GM23248 (cell line): Measurements from ENCODE around the gene ENTPD8. TPM values are rescaled to one million over a fixed set of nuclear protein-coding genes. Genes with fewer than 3 reads are reported as not detected.

Experiments used
- DNase-seq: peaks from one replicate; pipeline ENCODE4 v3.0.0-alpha.2; 2015
- H2AFZ ChIP-seq: fragments of 200-600 bp; sonication (generic); 2 replicates; pipeline ENCODE4 v1.6.1; 2016; ENCODE audit warnings: antibody characterized with exemption
- H3F3A ChIP-seq: fragments of 200-600 bp; sonication (generic); 2 replicates; pipeline ENCODE4 v1.6.1; 2016; ENCODE audit warnings: mild to moderate bottlenecking, antibody characterized with exemption, mixed run types; ENCODE audit not compliant: insufficient read depth
- H3K27ac ChIP-seq: fragments of 200-600 bp; sonication (generic); 2 replicates; pipeline ENCODE4 v1.5.1; 2016; ENCODE audit warnings: mild to moderate bottlenecking
- H3K27me3 ChIP-seq: fragments of 200-600 bp; sonication (generic); replicated peaks from 2 replicates; pipeline ENCODE4 v1.6.1; 2016; ENCODE audit warnings: mild to moderate bottlenecking; ENCODE audit not compliant: insufficient read depth
- H3K36me3 ChIP-seq: fragments of 200-600 bp; sonication (generic); 2 replicates; pipeline ENCODE4 v1.6.1; 2016; ENCODE audit warnings: low read depth, mild to moderate bottlenecking
- H3K4me1 ChIP-seq: fragments of 200-600 bp; sonication (generic); 2 replicates; pipeline ENCODE4 v1.6.1; 2016; ENCODE audit warnings: mild to moderate bottlenecking; ENCODE audit not compliant: insufficient read depth
- H3K4me2 ChIP-seq: fragments of 200-600 bp; sonication (generic); one replicate; pipeline ENCODE4 v1.6.1; 2016; ENCODE audit warnings: mild to moderate bottlenecking; ENCODE audit not compliant: unreplicated experiment
- H3K4me3 ChIP-seq: fragments of 200-600 bp; sonication (generic); 2 replicates; pipeline ENCODE4 v1.5.1; 2016; ENCODE audit warnings: mild to moderate bottlenecking
- H3K79me2 ChIP-seq: fragments of 200-600 bp; sonication (generic); 2 replicates; pipeline ENCODE4 v1.6.1; 2016; ENCODE audit warnings: mild to moderate bottlenecking; ENCODE audit not compliant: insufficient read depth
- H3K9ac ChIP-seq: fragments of 200-600 bp; sonication (generic); 2 replicates; pipeline ENCODE4 v1.6.1; 2016; ENCODE audit warnings: mild to moderate bottlenecking
- H3K9me2 ChIP-seq: fragments of 200-600 bp; sonication (generic); 2 replicates; pipeline ENCODE4 v1.6.1; 2016; ENCODE audit warnings: mixed run types, mild to moderate bottlenecking, moderate library complexity; ENCODE audit not compliant: insufficient read depth
- H3K9me3 ChIP-seq: fragments of 200-600 bp; sonication (generic); one replicate; pipeline ENCODE4 v1.6.1; 2017; ENCODE audit warnings: low read depth
- H4K20me1 ChIP-seq: fragments of 200-600 bp; sonication (generic); 2 replicates; pipeline ENCODE4 v1.6.0; 2016; ENCODE audit not compliant: insufficient read depth
- EZH2 ChIP-seq: fragments of 200-600 bp; sonication (generic); IDR thresholded peaks from 2 replicates; pipeline ENCODE4 v1.6.1; 2018; ENCODE audit warnings: antibody characterized with exemption, mild to moderate bottlenecking; ENCODE audit not compliant: insufficient read depth, poor library complexity, severe bottlenecking
- EZH2phosphoT487 ChIP-seq: fragments of 200-600 bp; sonication (generic); IDR thresholded peaks from 2 replicates; pipeline ENCODE4 v1.6.1; 2018; ENCODE audit warnings: antibody characterized with exemption, moderate library complexity, mild to moderate bottlenecking, low read depth; ENCODE audit not compliant: insufficient read depth
- WGBS, 2 experiments: methylation state at CpG; one replicate each; pipeline ENCODE4 v1.1.6; 2015 to 2017; ENCODE audit warnings: low lambda C conversion rate in 2 of 2, low coverage in 1 of 2; ENCODE audit errors: missing lambda C conversion rate in 2 of 2; 5-methylcytosine and 5-hydroxymethylcytosine counted together
- in situ Hi-C: fragments of 300-500 bp; cut with MboI; formaldehyde crosslinking; loops from 2 replicates; pipeline ENCODE4 v1.15.0; 2020
- polyA plus RNA-seq: library from polyadenylated mRNA; unstranded; fragments of >200 nt; fragmentation: Nextera tagmentation; extraction: Ambion mirVana; gene quantifications from 2 replicates; pipeline ENCODE4 v1.2.1, GENCODE V29; 2016
- total RNA-seq: library from RNA; depleted of rRNA; stranded (reverse); fragments of >200 nt; shearing (Covaris generic); gene quantifications from 2 replicates; pipeline ENCODE4 v1.2.3, GENCODE V29; 2014; rRNA removed

Gene ENTPD8, protein sequence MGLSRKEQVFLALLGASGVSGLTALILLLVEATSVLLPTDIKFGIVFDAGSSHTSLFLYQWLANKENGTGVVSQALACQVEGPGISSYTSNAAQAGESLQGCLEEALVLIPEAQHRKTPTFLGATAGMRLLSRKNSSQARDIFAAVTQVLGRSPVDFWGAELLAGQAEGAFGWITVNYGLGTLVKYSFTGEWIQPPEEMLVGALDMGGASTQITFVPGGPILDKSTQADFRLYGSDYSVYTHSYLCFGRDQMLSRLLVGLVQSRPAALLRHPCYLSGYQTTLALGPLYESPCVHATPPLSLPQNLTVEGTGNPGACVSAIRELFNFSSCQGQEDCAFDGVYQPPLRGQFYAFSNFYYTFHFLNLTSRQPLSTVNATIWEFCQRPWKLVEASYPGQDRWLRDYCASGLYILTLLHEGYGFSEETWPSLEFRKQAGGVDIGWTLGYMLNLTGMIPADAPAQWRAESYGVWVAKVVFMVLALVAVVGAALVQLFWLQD
- total RNA-seq (not detected in 2 replicates), polyA plus RNA-seq (not detected in 2 replicates)

DNA sequence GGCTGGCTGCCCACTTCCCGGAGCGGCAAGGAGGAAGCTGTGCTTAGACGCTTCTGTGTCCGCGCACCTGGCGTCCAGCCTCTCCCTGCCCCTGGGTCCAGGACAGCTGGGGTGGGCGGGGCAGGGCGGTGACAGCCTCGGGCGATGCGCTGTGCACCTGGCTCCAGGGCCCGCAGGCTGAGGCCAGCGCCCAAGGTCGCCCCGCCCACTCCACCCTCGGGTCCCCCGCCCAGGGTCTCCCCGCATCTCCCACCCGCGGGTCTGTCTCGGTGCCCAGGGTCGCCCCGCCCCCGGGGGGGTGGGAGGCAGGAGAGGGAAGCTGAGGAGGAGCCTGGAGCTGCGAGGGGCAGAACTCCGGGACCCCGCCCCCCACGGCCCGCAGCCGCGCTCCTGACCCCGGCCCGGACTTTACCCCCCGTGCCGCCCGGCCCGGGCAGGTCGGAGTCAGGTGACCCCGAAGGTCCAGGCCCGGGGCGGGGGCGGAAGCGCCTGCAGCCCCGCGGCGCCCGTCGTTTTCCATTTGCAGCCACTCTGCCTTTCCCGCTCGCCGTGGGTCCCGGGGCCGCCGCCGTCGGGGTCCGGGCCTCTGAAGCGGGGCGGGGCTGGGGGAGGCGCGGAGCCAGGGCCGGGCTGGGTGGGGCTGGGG, at the start of gene ENTPD8:
TSS of gene ENTPD8 (minus strand) at position 69 of the 646 bp plus-strand sequence. CDS start 3,072 bp downstream, outside the sequence.
- Histone ChIP-seq H3K36me3 (no peaks in the 10 kb centered on the region), H2AFZ (no peak within 1 kb of the TSS), H3K9me2 (no peaks in the 10 kb centered on the region), H3K79me2 (no peaks in the 10 kb centered on the region), H3K9me3 (no peaks in the 10 kb centered on the region), H3K4me1 (peaks cover 14% of the 10 kb centered on the region), H4K20me1 (no peaks in the 10 kb centered on the region), H3K9ac (no peak within 1 kb of the TSS), H3K4me2 (peak within 1 kb of the TSS; percentile 68), H3K27ac (no peak within 1 kb of the TSS), H3F3A (peaks cover 2% of the 10 kb centered on the region; the same call in 1 of the 2 replicates), H3K4me3 (0 out of 2 replicates have a peak within 1 kb of the TSS, but pooled peaks have one; percentile 26), H3K27me3 (no peaks in the 10 kb centered on the region)
- peak; percentile 28 for DNase-seq
- WGBS, 2 experiments: 1 to 3% methylated on average over 23 to 52 of the region's 62 CpGs
- in situ Hi-C loops: no loop called here
- TF ChIP-seq EZH2 (no peak), EZH2phosphoT487 (no peak)

DNA sequence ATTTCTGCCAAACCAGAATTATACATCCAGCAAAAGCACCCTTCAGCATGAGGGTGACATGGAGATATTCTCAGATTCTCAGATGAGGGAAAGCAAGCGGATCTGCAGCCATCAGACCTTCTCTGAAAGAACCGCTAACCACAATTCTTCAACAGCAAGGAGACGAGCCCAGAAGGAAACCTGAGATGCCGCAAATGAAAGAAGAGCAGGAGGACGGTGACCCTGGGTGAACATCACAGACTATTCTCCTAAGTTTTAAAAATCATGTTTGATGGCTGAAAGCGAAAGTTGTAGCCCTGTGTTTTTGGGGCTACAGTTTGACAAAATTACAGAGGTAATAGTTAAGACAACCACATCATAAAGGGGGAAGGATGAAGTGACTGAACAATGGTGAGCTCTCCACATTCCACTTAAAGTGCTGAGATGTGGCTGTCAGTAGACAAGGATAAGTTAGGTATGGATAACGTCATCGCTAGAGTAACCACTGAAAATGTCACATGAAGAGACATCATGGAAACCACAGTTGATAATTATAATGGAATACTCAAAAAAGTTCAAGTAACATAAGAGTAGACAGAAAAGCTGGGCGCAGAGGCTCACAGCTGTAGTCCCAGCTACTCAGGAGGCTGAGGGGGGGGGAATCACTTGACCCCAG, 49.5 kb upstream of the ENTPD8 start:
- H4K20me1 ChIP-seq: no peaks in the 10 kb centered on the region
- no peaks in the 10 kb centered on the region for H3K36me3 ChIP-seq
- H3K9ac ChIP-seq: no peak overlapping the region
- H3K4me2 ChIP-seq: no peak overlapping the region
- no peak overlapping the region for H2AFZ ChIP-seq
- in situ Hi-C loops: no loop called here
- H3K4me1 ChIP-seq: no peaks in the 10 kb centered on the region
- 90 to 93% methylated on average over 9 of the region's 9 CpGs for WGBS, 2 experiments
- DNase-seq: no peak
- no peak overlapping the region for H3K27ac ChIP-seq
- no peaks in the 10 kb centered on the region for H3F3A ChIP-seq
- H3K79me2 ChIP-seq: no peaks in the 10 kb centered on the region
- no peaks in the 10 kb centered on the region for H3K9me2 ChIP-seq
- no peaks in the 10 kb centered on the region for H3K27me3 ChIP-seq
- H3K4me3 ChIP-seq: no peak overlapping the region
- H3K9me3 ChIP-seq: no peaks in the 10 kb centered on the region
- no peak for TF ChIP-seq EZH2phosphoT487
- TF ChIP-seq EZH2: no peak

DNA sequence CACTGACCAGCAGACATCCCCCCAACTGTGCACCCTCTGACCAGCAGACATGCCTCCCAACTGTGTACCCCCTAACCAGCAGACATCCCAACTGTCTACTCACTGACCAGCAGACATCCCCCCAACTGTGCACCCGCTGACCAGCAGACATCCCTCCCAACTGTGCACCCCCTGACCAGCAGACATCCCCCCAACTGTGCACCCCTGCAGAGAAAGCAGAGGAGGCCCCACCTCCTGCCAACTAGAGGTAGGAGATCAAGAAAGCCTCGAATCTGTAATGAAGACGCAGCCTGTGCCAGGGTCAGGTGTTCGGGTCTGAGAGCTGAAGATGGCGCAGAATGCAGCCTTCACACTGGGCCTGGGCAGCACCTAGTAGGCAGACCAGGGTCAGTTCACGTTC, 47.7 kb upstream of the ENTPD8 start:
- in situ Hi-C loops: no loop called here
- Histone ChIP-seq H3K9ac (no peak overlapping the region), H4K20me1 (no peaks in the 10 kb centered on the region), H3K27ac (no peak overlapping the region), H3F3A (no peaks in the 10 kb centered on the region), H3K4me1 (no peaks in the 10 kb centered on the region), H2AFZ (no peak overlapping the region), H3K36me3 (no peaks in the 10 kb centered on the region), H3K9me3 (no peaks in the 10 kb centered on the region), H3K27me3 (no peaks in the 10 kb centered on the region), H3K9me2 (no peaks in the 10 kb centered on the region), H3K4me3 (no peak overlapping the region), H3K4me2 (no peak overlapping the region), H3K79me2 (no peaks in the 10 kb centered on the region)
- 76 to 80% methylated on average over 6 of the region's 6 CpGs for WGBS, 2 experiments
- no peak for TF ChIP-seq EZH2phosphoT487
- TF ChIP-seq EZH2: no peak
- DNase-seq: no peak

DNA sequence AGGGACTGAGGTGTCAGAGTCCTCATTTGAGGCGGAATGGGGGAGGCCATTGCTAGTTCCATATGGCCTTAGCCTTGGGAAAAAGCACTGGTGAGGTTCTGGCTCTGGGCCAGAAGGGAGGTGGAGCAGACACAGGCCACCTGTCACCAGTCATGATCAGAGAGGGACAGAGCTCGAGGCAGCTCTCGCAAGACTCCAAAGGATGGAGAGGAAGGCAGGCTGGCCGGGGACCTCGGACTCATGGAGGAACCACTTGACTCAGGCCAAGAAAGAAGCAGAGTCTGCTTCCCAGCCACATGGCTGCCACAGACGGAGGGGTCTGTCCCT, 47.1 kb upstream of the ENTPD8 start:
- H4K20me1 ChIP-seq: no peaks in the 10 kb centered on the region
- DNase-seq: no peak
- no peak overlapping the region for H3K27ac ChIP-seq
- H3K79me2 ChIP-seq: no peaks in the 10 kb centered on the region
- 83 to 93% methylated on average over 6 of the region's 6 CpGs for WGBS, 2 experiments
- H3F3A ChIP-seq: no peaks in the 10 kb centered on the region
- in situ Hi-C loops: no loop called here
- H3K9me3 ChIP-seq: no peaks in the 10 kb centered on the region
- H3K27me3 ChIP-seq: no peaks in the 10 kb centered on the region
- no peak overlapping the region for H2AFZ ChIP-seq
- H3K4me1 ChIP-seq: no peaks in the 10 kb centered on the region
- no peak for TF ChIP-seq EZH2
- TF ChIP-seq EZH2phosphoT487: no peak
- H3K9ac ChIP-seq: no peak overlapping the region
- H3K4me2 ChIP-seq: no peak overlapping the region
- no peak overlapping the region for H3K4me3 ChIP-seq
- H3K9me2 ChIP-seq: no peaks in the 10 kb centered on the region
- H3K36me3 ChIP-seq: no peaks in the 10 kb centered on the region
